KBM-7 (cell line): ENCODE results near the gene XPC.

Experiments used
- DNase-seq: peaks from one replicate; pipeline ENCODE4 v3.0.0-alpha.2; 2015
- in situ Hi-C: fragments of 300-500 bp; cut with MboI; formaldehyde crosslinking; loops from 2 replicates; pipeline ENCODE4 v1.14.3; 2020; ENCODE audit warnings: low sequenced_read_pairs, low pct_unique_long_range_greater_than_20kb, mixed read lengths

Gene XPC

DNA sequence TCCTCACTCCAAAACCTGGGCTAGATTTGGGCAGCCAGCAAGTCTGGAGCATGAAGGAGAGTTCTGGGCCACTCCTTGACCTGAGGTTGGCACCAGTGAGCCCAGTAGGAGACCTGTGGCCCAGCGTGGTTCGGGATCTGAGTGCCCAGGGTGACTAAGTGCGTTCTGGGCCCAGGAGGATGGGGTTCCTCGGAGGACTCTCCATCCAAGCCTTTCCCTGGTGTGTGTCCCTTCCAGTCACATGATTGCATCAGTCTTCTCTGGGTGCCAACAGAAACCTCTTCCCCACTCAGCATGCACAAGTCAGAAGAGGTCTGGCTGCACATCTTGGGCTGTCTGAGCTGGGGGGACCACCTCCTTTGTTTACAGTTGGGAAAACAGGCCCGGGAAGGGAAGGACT lies 38.6 kb downstream of the XPC start:
- DNase-seq = no peak
- in situ Hi-C loops = no loop called here

DNA sequence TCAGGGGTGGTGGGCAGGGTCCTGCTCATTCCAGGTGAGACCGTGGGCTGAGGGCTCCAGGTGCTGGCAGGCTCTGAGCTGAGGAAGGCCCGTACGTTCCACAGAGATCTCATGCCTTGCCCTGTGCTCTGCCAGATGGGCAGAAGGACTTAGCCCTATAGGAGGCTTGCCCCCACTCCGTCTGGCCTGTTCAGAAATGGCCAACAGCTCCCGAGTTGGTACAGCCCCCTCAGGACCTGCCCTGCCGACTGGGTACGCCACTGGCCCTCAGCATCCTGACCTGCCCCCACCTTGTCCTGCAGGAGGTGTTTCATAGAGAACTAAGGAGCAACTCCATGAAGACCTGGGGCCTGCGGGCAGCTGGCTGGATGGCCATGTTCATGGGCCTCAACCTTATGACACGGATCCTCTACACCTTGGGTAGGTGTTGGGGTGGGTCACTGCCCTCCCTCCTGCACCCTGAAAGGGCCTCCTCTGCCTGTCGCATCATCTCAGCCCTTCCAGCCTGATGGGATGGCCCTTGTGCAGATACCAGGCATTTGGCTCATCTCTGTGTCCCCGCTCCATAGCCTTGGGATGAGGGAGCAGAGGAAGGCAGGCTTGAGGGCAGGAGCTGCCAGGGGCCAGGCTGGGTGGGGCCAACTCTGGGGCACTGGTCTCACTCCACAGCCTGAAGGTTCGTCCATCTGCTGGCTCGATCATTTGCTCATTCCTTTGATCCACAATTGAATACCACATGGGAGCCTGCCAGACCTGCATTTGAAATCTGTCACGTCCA lies 39.3 kb downstream of the XPC start:
- in situ Hi-C loops = no loop called here
- DNase-seq = no peak

DNA sequence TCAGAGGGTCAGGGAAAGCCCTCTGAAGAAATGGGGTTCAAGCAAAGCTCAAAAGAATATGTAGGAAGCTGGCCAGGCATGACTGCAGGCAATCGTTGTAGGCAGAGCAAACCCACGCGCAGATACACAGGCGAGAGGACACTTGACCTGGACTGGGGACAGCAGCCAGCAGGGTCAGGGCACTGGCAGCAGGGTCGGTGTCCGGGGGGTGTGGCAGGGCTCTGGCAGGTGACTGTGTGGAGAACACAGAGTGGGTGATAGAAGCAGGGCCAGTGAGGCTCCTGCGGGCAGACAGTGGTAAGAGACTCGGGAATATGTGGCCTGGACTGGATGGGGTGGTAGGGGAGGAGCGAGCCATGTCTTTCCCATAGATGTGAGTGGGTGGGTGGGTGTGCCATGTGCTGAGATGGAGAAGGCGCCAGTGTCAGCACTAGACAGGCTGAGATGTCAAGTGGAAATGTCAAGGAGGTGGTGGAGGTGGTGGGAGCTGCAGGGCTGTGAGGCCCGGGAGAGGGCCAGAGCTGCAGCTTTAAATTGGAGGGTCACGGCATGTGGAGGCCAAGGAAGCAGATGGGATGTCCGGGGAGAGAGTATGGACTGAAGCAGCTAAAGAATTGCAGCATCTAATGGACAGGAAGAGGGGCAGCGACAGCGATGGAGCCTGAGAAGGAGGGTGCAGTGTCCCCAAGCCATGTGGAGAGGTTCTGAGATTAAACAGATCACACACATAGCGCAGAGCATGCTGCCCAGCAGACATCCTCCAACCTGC lies 40.1 kb downstream of the XPC start:
- in situ Hi-C loops = no loop called here
- DNase-seq = no peak

DNA sequence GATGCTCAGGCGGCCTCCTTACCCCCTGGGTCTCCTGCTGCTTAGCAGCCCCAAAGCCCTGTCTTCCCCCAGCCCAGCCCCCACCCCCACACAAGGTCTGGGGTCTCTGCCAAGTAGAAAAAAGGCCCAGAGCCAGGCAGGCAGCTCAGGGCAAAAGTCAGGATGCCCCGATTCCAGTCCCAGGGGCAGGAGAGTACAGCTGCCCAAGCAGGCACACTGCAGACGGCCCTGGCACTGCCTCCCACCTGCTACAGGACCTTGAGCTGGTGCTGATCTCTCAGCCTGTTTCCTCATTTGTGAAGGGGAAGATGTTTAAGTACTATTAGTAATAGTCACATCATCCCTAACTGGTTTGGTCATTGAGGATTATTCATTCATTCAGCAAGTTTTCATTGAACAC lies 41.0 kb downstream of the XPC start:
- no peak for DNase-seq
- in situ Hi-C loops = no loop called here

DNA sequence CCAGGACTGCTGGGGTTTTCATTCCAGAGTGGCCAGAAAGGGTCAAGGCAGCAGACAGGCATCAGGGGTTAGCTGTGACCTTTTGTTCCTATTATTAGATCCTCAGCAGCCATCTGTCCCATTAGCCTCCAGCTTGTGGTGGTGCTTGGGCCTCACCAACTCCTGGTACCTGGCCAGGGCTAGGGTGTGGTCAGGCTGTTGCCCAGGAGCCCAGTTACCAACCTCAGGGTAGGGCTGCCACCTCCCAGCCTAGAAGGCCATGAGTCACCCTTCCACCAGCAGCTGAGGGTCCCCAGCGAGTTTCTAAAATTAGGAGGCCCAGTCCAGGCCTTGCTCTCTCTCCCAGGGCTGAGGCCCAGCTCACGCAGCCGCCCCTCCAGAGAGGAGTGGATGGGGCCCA lies 41.4 kb downstream of the XPC start:
- in situ Hi-C loops = no loop called here
- no peak for DNase-seq

DNA sequence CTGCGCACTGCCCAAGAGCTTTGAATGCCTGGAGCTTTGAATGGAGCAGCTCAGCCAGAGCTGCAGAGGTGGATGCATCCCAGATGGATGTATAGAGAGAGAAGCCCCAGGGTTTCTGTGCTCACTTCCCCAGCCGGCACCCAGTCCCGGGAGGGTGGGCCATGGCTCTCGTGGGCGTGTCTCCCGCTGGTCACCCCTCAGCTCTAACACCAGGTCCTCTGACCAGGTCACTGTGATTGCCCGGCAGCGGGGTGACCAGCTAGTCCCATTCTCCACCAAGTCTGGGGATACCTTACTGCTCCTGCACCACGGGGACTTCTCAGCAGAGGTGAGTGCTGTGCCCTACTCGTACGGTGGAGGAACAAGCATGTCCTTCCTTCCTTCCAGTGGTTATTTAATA lies 42.8 kb downstream of the XPC start:
- in situ Hi-C loops = no loop called here
- no peak for DNase-seq

DNA sequence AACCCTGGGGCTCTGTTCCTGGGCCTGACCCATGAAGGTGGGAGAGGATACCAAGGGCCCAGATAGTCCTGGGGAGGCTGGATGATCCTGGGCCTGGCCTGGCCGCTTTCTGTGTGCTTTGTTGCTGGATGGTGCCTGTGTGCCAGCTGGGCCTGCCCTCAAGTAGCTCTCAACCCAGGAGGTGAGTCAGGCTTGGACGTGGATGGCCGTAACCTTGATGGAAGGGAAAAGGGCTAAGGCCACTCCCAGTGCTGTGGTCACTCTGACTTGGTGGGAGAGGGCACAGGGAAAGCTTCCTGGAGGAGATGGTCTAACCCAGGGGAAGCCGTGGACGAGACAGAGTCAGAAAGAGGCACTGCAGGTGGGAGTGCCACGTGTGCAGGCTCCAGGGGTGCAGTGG lies 44.1 kb downstream of the XPC start:
- in situ Hi-C loops = no loop called here
- no peak for DNase-seq

DNA sequence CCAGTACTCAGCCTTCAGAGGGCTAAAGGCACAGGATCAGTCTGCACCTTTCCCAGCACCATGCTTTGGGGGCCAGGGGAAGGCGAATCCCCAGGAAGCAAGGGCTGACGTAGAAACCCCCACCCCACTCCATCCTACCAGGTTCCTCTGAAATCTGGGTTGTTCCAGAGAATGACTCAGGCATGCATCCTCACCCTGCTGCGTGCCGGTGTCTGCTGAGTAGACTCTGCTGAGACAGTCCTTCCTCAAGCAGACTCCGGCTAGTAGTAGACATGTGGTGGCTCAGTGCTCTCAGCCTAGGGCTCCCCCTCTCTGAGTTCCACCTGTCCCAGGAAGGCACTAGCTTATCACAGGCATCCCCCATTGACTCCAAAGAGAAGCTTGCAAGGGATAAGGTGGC lies 44.5 kb downstream of the XPC start:
- in situ Hi-C loops = no loop called here
- no peak for DNase-seq

DNA sequence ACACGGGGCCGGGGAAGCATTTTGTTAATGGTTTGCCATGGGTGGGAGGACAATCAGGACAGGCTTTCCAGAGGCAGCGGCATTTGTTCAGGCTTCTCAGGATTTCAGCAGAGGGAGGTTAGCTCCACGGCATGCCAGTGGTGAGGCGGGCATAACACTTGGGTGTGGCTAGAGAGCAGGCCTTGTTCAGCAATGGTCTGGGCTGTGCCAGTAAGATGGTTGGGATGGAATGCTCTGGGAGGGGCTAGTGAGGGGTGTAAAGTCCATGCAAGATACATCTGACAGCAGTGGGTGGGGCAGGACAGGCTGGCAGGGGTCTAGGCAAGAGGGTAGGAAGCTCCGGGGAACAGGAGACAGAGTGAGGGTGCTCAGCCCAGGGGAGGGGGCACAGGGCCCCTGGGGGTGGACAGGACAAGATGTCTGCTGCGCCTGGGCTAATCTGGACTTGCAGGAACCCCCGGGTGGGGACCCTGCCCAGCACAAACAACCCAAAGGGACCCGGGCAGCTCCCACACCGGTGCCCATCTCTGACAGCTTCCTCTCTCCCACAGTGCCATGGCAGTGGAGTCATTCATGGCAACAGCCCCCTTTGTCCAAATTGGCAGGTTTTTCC lies 45.1 kb downstream of the XPC start:
- in situ Hi-C loops = no loop called here

DNA sequence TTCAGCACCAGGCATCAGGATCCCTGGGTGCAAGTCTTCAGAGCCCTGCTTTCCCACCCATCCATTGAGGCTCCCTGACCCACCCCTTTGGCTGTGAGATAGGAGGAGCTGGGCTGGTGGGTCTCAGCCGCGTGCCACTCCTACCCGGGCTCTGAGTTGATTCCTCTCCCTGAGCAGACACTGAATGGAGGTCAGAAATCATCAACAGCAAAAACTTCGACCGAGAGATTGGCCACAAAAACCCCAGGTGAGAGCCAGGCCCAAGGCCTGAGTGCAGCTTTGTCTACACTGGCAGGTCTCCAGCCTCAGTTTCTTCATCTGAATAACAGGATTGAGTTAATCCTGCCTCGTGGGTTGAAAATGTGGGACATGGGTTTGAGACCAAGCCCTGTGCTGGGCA lies 45.7 kb downstream of the XPC start:
- in situ Hi-C loops = no loop called here
- no peak for DNase-seq

More for the DNA sequence above, 45.1 kb downstream of the XPC start:
- no peak for DNase-seq

DNA sequence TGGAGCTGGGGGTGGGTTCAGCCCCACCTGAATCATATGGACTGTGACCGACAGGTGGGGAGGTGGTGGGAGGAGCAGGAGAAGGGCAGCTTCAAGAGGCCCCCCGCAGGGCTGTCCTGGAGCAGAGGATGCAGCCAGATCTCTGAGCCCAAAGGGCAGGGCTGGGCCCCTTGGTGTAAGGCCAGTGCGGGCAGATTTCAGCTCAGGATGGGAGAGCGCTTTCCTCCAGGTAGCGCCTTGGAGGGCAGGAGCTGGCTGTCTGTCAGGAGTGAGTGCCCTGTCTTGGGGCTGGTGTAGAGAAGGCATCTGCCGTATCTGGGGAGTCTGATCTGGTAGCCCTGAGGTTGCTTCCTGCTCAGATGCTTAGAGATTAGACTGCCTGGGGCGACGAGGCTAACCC lies 46.3 kb downstream of the XPC start:
- no peak for DNase-seq
- in situ Hi-C loops = no loop called here

DNA sequence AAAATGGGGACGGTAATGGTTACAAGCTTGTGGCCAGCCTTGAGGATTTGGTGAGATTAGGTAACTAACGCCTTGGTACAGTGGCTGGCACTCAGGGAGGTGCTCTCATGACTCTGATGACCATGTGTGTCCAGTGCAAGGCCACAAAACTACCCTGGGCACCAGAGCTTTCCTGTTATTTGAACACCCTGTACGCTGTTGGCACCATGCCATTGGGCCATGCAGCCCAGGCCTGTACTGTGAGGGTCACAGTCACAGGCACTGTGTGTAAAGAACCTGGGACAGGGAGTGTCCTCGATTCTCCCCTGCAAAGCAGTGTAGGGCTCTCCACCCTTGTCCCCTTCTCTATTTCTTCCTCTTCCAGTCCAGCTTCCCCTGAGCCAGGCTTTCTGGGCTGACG lies 47.3 kb downstream of the XPC start:
- DNase-seq = no peak
- in situ Hi-C loops = no loop called here

DNA sequence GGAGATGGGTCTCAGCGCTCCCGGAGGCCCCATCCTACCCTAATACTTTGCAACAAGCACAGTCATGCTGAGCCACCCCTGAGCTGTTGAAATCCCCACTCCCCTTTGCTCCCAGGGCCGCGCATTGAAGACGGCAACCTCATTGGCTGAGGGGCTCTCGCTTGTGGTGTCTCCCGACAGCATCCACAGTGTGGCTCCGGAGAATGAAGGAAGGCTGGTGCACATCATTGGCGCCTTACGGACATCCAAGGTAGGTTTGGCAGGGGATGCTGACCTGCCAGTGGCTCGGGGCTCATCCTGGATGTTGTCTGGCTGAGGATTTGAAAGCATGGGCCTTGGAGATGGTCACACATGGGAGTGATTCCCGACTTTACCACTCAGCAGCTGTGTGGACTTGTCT lies 47.7 kb downstream of the XPC start:
- no peak for DNase-seq
- in situ Hi-C loops = no loop called here

DNA sequence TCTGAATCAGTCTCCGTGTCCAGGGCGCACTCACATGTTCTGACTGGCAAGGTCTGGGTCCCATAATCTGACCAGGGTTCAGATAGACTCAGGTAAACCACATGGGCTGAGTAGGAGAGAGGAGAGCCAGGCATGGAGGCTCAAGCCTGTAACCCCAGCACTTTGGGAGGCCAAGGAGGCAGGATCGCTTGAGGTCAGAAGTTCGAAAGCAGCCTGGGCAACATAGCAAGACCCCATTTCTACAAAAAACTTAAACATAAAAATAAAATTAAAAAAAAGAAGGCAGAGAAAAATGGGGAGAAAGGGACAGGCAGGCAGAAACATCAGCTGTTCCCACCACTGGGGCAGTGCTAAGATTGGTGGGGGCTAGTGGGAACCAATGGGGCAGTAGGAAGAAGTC lies 48.2 kb downstream of the XPC start:
- no peak for DNase-seq
- in situ Hi-C loops = no loop called here

DNA sequence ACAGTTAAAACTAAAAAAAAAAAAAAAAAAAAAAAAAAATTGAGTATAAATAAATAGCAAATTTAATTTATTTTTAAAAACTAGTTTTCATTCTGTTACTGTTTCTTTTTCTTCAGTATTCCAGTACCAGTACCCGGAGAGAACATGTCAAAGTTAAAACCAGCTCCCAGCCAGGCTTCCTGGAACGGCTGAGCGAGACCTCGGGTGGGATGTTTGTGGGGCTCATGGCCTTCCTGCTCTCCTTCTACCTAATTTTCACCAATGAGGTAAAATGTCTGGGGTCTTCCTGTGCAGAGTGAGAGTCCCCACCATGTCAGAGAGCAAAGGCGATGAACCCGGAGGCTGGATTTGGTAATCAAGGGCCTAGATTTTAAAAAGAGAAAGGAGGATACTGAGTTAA lies 49.1 kb downstream of the XPC start:
- in situ Hi-C loops = no loop called here
- DNase-seq = no peak

DNA sequence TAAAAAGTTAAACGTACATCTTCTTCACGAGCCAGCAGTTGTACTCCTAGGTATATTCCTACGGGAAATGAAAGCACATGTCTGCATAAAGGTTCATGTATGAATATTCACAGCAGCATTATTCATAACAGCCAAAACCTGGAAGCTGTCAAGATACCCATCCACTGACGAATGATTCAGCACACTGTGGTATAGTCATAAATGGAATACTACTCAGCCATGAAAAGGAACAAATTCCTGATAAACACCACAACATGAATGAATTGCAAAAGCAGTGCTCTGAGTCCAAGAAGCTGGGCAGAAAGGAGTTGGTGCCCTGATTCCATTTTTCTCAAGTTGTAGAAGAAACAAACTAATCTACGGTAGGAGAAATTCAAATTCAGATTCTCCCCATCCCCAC lies 49.7 kb downstream of the XPC start:
- in situ Hi-C loops = no loop called here

DNA sequence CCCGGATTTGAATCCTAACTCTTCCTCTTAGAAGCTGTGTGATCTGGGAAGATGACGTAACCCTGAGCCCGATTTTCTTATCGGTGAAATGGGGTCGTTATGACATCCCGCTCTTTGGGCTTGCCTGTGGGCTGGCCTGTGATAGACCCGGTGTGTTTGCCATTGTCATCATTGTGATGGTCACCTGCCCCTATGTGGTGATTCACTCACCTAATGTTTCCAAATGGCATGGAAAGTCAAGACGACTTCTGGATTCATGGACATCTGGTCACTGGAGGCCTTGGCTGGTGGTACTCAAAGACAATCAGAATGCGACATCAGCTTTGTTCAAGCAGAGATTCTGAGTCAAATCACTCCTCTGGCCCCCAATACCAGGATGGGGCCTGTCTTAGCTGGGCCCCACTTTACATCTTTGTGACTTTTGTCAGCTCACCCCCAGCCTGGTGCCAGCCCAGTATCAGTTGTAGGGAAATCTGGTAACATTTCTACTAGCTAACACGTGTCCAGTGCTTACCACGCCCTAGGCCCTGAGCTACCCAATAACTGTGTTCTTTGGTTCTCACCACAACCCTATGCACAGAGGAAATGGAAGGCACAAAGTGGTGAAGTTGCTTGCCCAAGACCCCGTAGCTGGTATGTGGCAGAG lies 50.8 kb downstream of the XPC start:
- in situ Hi-C loops = no loop called here
- no peak for DNase-seq

More for the DNA sequence above, 49.7 kb downstream of the XPC start:
- DNase-seq = no peak

DNA sequence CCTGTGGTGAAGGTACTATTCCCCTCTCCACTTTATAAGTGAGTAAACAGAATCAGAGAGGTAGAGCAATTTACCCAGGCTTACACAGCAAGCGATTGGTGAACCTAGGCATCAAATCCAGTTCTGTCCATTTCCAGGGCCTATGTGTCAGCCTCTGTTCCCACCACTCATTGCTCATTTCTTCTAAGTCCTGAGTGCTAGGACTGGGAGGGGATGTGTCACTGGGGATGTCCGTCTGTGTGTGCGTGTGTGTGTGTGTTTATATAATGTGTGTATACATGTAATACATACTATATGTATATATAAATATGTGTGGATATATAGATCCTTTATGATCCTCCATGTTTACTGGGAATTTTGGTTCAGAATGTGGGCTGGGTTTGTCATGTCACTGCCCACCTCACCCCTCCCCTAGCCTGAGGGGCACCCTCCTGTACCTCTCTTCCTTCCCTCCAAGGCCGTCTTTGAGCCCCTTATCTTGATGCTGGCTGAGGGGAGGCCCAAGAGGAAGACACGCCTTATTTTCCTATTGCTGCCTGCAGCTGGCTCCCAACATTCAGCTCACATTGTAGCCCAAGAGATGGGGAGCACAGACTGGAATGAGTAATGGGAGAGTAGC lies 51.4 kb downstream of the XPC start:
- in situ Hi-C loops = no loop called here
- no peak for DNase-seq

DNA sequence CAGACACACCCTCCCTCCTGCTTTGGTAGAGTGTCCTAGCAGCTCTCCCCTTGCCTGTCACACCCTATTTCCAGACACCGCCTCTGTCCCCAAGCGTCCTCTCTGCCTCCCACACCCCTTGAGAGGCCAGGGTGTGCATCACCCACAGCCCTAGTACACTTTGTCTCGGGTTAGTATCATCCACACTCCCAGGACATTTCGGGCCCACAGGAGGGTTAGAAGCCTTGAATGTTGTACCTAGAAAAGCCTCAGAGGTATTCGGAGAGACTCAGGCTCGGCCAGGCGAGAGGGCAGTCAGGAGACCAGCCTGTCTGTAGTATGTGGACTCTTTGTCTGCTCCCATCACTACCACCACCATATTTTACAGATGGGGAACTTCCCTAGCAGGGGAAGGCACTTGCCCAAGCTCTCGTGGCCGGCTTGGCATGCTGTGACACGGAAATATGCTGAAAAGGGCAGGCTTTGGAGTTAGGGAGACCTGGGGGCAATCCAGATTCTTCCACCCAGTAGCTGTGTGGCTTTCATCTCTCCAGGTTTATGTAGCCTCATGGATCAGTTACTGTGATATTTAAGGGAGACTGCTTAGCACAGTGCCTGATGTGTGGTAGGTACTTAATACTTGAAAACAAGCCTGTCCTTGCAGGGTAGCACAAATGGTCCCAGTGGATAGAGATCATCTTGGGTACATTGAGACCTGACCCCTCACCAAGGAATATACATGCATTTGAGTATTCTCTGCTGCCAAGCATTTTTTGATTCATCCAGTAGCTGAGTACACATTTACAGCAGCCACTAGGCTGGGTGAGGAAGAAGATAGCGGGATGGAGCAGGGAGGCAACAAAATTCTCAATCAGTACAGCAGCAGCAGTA lies 52.1 kb downstream of the XPC start:
- in situ Hi-C loops = no loop called here
- DNase-seq = no peak
